Measurements from ENCODE around the gene PEX16.
A peak's percentile ranks its signal among the peaks of the same experiment; 100 is the strongest.

The PEX16 gene

GRCh38 chr11:45931739-45932138 is 14.1 kb upstream of the PEX16 start:
- CTCF ChIA-PET: no interaction called here
- POLR2A ChIA-PET: no interaction called here
- no peak overlapping the region for H3K4me3 ChIP-seq (ENCODE audit: control insufficient read depth in 1 of 7, extremely low read depth in 1 of 7, insufficient read depth in 4 of 7, low read depth in 2 of 7, low read length in 6 of 7)
- 91% methylated on average over 9 of the region's 10 CpGs for WGBS (ENCODE audit: insufficient coverage)
- no peaks in the 10 kb centered on the region for H3K9me3 ChIP-seq (ENCODE audit: control extremely low read depth in 1 of 5, control insufficient read depth in 4 of 5, insufficient read depth in 2 of 5, low read depth in 1 of 5, low read length in 4 of 5)
- no peaks in the 10 kb centered on the region for H3K27me3 ChIP-seq (replicated peaks in 2 of 5; ENCODE audit: control insufficient read depth in 4 of 5, insufficient read depth in 5 of 5, low read length in 4 of 5)
- H3K27ac ChIP-seq (ENCODE audit: insufficient read depth in 1 of 2, low read depth in 1 of 2, low read length in 2 of 2, poor library complexity in 1 of 2, severe bottlenecking in 2 of 2): no peak overlapping the region
- DNase-seq: no peak
- H3K36me3 ChIP-seq (ENCODE audit: control insufficient read depth in 4 of 4, insufficient read depth in 4 of 4, low read length in 3 of 4): peaks cover 6 to 58% (median 24%) of the 10 kb centered on the region in 4 experiments
- H3K4me1 ChIP-seq (ENCODE audit: control extremely low read depth in 1 of 4, control insufficient read depth in 4 of 4, insufficient read depth in 4 of 4, low read length in 3 of 4): peaks cover 0 to 14% (median 10%) of the 10 kb centered on the region in 4 experiments

GRCh38 chr11:45930951-45931570 is 13.4 kb upstream of the PEX16 start:
- ChIA-PET CTCF (interaction anchor here (1.0 kb wide), 2 partner anchors 34 to 59 kb away, joined by 3 to 4 read pairs; no protein-coding TSS in a partner anchor), POLR2A (no interaction called here)
- no peak overlapping the region for H3K27ac ChIP-seq (ENCODE audit: insufficient read depth in 1 of 2, low read depth in 1 of 2, low read length in 2 of 2, poor library complexity in 1 of 2, severe bottlenecking in 2 of 2)
- H3K9me3 ChIP-seq (ENCODE audit: control extremely low read depth in 1 of 5, control insufficient read depth in 4 of 5, insufficient read depth in 2 of 5, low read depth in 1 of 5, low read length in 4 of 5): no peaks in the 10 kb centered on the region
- WGBS (ENCODE audit: insufficient coverage): 91% methylated on average over 5 of the region's 8 CpGs
- DNase-seq: no peak
- peaks cover 6 to 52% (median 24%) of the 10 kb centered on the region in 4 experiments for H3K36me3 ChIP-seq (ENCODE audit: control insufficient read depth in 4 of 4, insufficient read depth in 4 of 4, low read length in 3 of 4)
- H3K27me3 ChIP-seq (replicated peaks in 2 of 5; ENCODE audit: control insufficient read depth in 4 of 5, insufficient read depth in 5 of 5, low read length in 4 of 5): no peaks in the 10 kb centered on the region
- peaks cover 0 to 14% (median 10%) of the 10 kb centered on the region in 4 experiments for H3K4me1 ChIP-seq (ENCODE audit: control extremely low read depth in 1 of 4, control insufficient read depth in 4 of 4, insufficient read depth in 4 of 4, low read length in 3 of 4)
- no peak overlapping the region for H3K4me3 ChIP-seq (ENCODE audit: control insufficient read depth in 1 of 7, extremely low read depth in 1 of 7, insufficient read depth in 4 of 7, low read depth in 2 of 7, low read length in 6 of 7)

- ChIA-PET POLR2A (interaction anchor here (0.8 kb wide), 1 partner anchor 29 kb away, joined by 3 read pairs; no protein-coding TSS in a partner anchor), CTCF (interaction anchor here (1.0 kb wide), 3 partner anchors 35 to 58 kb away, joined by 3 to 4 read pairs (median 3); no protein-coding TSS in a partner anchor)
- no peak overlapping the region for H3K4me3 ChIP-seq (ENCODE audit: control insufficient read depth in 1 of 7, extremely low read depth in 1 of 7, insufficient read depth in 4 of 7, low read depth in 2 of 7, low read length in 6 of 7)
- H3K27me3 ChIP-seq (replicated peaks in 2 of 5; ENCODE audit: control insufficient read depth in 4 of 5, insufficient read depth in 5 of 5, low read length in 4 of 5): no peaks in the 10 kb centered on the region
- 63% methylated on average over 14 of the region's 14 CpGs for WGBS (ENCODE audit: insufficient coverage)
- no peaks in the 10 kb centered on the region for H3K9me3 ChIP-seq (ENCODE audit: control extremely low read depth in 1 of 5, control insufficient read depth in 4 of 5, insufficient read depth in 2 of 5, low read depth in 1 of 5, low read length in 4 of 5)
- peaks cover 0 to 14% (median 10%) of the 10 kb centered on the region in 4 experiments for H3K4me1 ChIP-seq (ENCODE audit: control extremely low read depth in 1 of 4, control insufficient read depth in 4 of 4, insufficient read depth in 4 of 4, low read length in 3 of 4)
- H3K36me3 ChIP-seq (ENCODE audit: control insufficient read depth in 4 of 4, insufficient read depth in 4 of 4, low read length in 3 of 4): peaks cover 4 to 43% (median 22%) of the 10 kb centered on the region in 4 experiments
- H3K27ac ChIP-seq (ENCODE audit: insufficient read depth in 1 of 2, low read depth in 1 of 2, low read length in 2 of 2, poor library complexity in 1 of 2, severe bottlenecking in 2 of 2): no peak overlapping the region
- DNase-seq: peak; percentile 41 to 85 (median 72)
These were observed 12.5 kb upstream of the PEX16 start for GRCh38 chr11:45930031-45930794.

- WGBS (ENCODE audit: insufficient coverage): 73% methylated on average over 5 of the region's 10 CpGs
- Histone ChIP-seq H3K9me3 (ENCODE audit: control extremely low read depth in 1 of 5, control insufficient read depth in 4 of 5, insufficient read depth in 2 of 5, low read depth in 1 of 5, low read length in 4 of 5) (no peaks in the 10 kb centered on the region), H3K36me3 (ENCODE audit: control insufficient read depth in 4 of 4, insufficient read depth in 4 of 4, low read length in 3 of 4) (peaks cover 3 to 37% (median 16%) of the 10 kb centered on the region in 4 experiments), H3K27ac (ENCODE audit: insufficient read depth in 1 of 2, low read depth in 1 of 2, low read length in 2 of 2, poor library complexity in 1 of 2, severe bottlenecking in 2 of 2) (no peak overlapping the region), H3K4me3 (ENCODE audit: control insufficient read depth in 1 of 7, extremely low read depth in 1 of 7, insufficient read depth in 4 of 7, low read depth in 2 of 7, low read length in 6 of 7) (no peak overlapping the region), H3K4me1 (ENCODE audit: control extremely low read depth in 1 of 4, control insufficient read depth in 4 of 4, insufficient read depth in 4 of 4, low read length in 3 of 4) (peaks cover 0 to 14% (median 10%) of the 10 kb centered on the region in 4 experiments), H3K27me3 (replicated peaks in 2 of 5; ENCODE audit: control insufficient read depth in 4 of 5, insufficient read depth in 5 of 5, low read length in 4 of 5) (peaks cover 0 to 4% (median 0%) of the 10 kb centered on the region in 5 experiments)
- ChIA-PET POLR2A (interaction anchor here (0.8 kb wide), 1 partner anchor 28 kb away, joined by 3 read pairs; no protein-coding TSS in a partner anchor), CTCF (interaction anchor here (1.0 kb wide), 1 partner anchor 54 kb away, joined by 3 read pairs; no protein-coding TSS in a partner anchor)
- no peak for DNase-seq
These were observed 11.9 kb upstream of the PEX16 start for GRCh38 chr11:45929486-45930030.

GRCh38 chr11:45928535-45929215 is 11.0 kb upstream of the PEX16 start:
- peaks cover 3 to 28% (median 8%) of the 10 kb centered on the region in 4 experiments for H3K36me3 ChIP-seq (ENCODE audit: control insufficient read depth in 4 of 4, insufficient read depth in 4 of 4, low read length in 3 of 4)
- peaks cover 0 to 14% (median 10%) of the 10 kb centered on the region in 4 experiments for H3K4me1 ChIP-seq (ENCODE audit: control extremely low read depth in 1 of 4, control insufficient read depth in 4 of 4, insufficient read depth in 4 of 4, low read length in 3 of 4)
- no peaks in the 10 kb centered on the region for H3K9me3 ChIP-seq (ENCODE audit: control extremely low read depth in 1 of 5, control insufficient read depth in 4 of 5, insufficient read depth in 2 of 5, low read depth in 1 of 5, low read length in 4 of 5)
- no peak overlapping the region for H3K27ac ChIP-seq (ENCODE audit: insufficient read depth in 1 of 2, low read depth in 1 of 2, low read length in 2 of 2, poor library complexity in 1 of 2, severe bottlenecking in 2 of 2)
- no peak overlapping the region for H3K4me3 ChIP-seq (ENCODE audit: control insufficient read depth in 1 of 7, extremely low read depth in 1 of 7, insufficient read depth in 4 of 7, low read depth in 2 of 7, low read length in 6 of 7)
- peaks cover 0 to 10% (median 3%) of the 10 kb centered on the region in 5 experiments for H3K27me3 ChIP-seq (replicated peaks in 2 of 5; ENCODE audit: control insufficient read depth in 4 of 5, insufficient read depth in 5 of 5, low read length in 4 of 5)
- no peak for DNase-seq
- CTCF ChIA-PET: interaction anchor here (0.6 to 1.4 kb wide), 2 partner anchors 67 to 607 kb away, joined by 3 to 4 read pairs; no protein-coding TSS in a partner anchor
- POLR2A ChIA-PET: no interaction called here
- 92% methylated on average over 12 of the region's 13 CpGs for WGBS (ENCODE audit: insufficient coverage)

GRCh38 chr11:45927684-45928413 is 10.2 kb upstream of the PEX16 start:
- Histone ChIP-seq H3K4me3 (ENCODE audit: control insufficient read depth in 1 of 7, extremely low read depth in 1 of 7, insufficient read depth in 4 of 7, low read depth in 2 of 7, low read length in 6 of 7) (no peak overlapping the region), H3K36me3 (ENCODE audit: control insufficient read depth in 4 of 4, insufficient read depth in 4 of 4, low read length in 3 of 4) (peaks cover 2 to 20% (median 4%) of the 10 kb centered on the region in 4 experiments), H3K4me1 (ENCODE audit: control extremely low read depth in 1 of 4, control insufficient read depth in 4 of 4, insufficient read depth in 4 of 4, low read length in 3 of 4) (peaks cover 0 to 21% (median 17%) of the 10 kb centered on the region in 4 experiments), H3K9me3 (ENCODE audit: control extremely low read depth in 1 of 5, control insufficient read depth in 4 of 5, insufficient read depth in 2 of 5, low read depth in 1 of 5, low read length in 4 of 5) (no peaks in the 10 kb centered on the region), H3K27ac (ENCODE audit: insufficient read depth in 1 of 2, low read depth in 1 of 2, low read length in 2 of 2, poor library complexity in 1 of 2, severe bottlenecking in 2 of 2) (no peak overlapping the region), H3K27me3 (replicated peaks in 2 of 5; ENCODE audit: control insufficient read depth in 4 of 5, insufficient read depth in 5 of 5, low read length in 4 of 5) (peaks cover 0 to 18% (median 6%) of the 10 kb centered on the region in 5 experiments)
- WGBS (ENCODE audit: insufficient coverage): 99% methylated on average over 21 of the region's 27 CpGs
- ChIA-PET POLR2A (no interaction called here), CTCF (interaction anchor here (0.6 to 1.4 kb wide), 2 partner anchors 68 to 608 kb away, joined by 3 to 4 read pairs; no protein-coding TSS in a partner anchor)
- no peak for DNase-seq

Measured in common myeloid progenitor, CD34-positive (primary cell).